Fibroblast of the conjunctiva (primary cell): ENCODE measurements around the gene CLEC9A.

Source experiments
- DNase-seq: peaks from one replicate; pipeline ENCODE4 v3.0.0-alpha.2; 2010; ENCODE audit warnings: low read depth

CLEC9A gene

DNA sequence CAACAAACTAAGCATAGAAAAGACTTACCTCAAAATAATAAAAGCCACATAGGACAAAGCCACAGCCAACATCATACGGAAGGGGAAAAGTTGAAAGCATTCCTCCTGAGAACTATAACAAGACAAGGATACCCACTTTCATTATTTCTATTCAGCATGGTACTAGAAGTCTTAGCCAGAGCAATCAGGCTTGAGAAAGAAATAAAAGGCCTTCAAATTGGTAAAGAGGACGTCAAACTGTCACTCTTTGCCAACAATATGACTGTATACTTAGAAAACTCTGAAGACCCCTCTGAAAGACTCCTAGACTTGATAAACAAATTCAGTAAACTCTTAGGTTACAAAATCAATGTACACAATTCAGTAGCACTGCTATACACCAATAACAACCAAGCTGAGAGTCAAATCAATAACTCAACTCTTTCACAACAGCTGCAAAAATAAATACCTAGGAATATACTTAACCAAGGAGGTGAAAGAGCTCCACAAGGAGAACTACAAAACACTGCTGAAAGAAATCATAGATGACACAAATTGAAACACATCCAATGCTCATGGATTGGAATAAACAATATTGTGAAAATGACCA lies 79.9 kb downstream of the CLEC9A start:
- no peak for DNase-seq

DNA sequence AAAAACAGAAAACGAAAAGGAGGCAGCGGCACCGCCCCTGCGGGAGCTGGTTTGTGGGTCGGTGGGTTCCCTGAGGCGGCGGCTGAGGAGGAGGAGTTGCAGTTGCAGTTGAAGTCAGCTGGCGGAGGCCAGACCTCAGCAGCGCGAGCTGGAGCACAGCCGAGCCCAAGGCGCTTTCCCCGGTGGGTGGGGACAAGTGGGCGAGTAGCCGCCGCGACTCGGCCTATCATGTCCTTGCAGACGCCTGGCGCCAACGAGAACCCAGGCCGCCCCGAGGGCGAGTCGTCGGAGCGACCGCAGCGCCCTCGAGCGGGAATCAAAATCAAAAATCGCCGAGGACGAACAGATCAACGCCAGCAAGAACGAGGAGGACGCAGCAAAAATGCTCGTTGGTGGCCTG lies 81.0 kb downstream of the CLEC9A start:
- DNase-seq: no peak

DNA sequence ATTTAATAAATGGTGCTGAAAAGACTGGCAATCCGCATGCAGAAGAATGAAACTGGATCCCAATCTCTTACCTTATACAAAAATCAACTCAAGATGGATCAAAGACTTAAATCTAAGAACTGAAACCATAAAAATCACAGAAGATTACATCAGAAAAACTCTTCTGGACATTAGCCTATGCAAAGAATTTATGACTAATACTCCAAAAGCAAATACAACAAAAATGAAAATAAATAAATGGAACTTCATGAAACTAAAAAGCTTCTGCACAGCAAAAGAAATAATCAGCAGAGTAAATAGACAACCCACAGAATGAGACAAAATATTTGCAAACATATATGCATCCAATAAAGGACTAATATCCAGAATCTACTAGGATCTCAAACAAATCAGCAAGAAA lies 82.6 kb downstream of the CLEC9A start:
- DNase-seq: no peak

DNA sequence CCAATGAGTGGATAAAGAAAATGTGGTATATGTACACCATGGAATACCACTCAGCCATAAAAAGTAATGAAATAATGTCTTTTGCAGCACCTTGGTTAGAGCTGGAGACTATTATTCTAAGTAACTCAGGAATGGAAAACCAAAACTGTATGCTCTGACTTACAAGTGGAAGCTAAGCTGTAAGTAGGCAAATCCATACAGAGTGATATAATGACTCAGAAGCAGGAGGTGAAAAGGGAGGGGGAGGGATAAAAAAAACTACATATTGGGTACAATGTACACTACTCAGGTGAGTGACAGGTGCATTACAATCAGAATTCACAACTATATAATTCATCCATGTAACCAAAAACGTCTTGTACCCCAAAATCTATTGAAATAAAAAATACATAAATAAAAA lies 83.4 kb downstream of the CLEC9A start:
- no peak for DNase-seq

DNA sequence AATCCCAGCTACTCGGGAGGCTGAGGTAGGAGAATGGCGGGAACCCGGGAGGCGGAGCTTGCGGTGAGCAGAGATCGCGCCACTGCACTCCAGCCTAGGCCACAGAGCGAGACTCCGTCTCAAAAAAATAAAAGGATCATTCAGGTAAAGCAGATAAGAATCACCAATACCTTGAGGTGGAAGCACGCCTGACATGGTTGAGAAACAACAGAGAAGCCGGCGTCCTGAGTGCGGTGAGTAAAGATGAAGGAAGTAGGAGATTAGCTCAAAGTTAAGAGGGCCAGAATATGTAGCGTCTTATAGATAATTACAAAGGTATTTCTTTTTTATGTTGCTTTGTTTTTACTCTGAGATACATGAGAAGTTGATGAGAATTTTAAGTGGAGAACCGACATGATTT lies 84.8 kb downstream of the CLEC9A start:
- DNase-seq: no peak
